ENCODE data around the gene CCL17.

The CCL17 gene

GRCh38 chr16:57401943-57402640 lies 2.5 kb upstream of the CCL17 start:
- no peak for DNase-seq (ENCODE audit: low read depth)
- TF ChIP-seq POLR2A (IDR thresholded peaks at IDR 0.05; ENCODE audit: extremely low read depth, insufficient read length): no peak
- TF ChIP-seq MYC (IDR thresholded peaks at IDR 0.05; ENCODE audit: low read depth, low read length): no peak

DNA sequence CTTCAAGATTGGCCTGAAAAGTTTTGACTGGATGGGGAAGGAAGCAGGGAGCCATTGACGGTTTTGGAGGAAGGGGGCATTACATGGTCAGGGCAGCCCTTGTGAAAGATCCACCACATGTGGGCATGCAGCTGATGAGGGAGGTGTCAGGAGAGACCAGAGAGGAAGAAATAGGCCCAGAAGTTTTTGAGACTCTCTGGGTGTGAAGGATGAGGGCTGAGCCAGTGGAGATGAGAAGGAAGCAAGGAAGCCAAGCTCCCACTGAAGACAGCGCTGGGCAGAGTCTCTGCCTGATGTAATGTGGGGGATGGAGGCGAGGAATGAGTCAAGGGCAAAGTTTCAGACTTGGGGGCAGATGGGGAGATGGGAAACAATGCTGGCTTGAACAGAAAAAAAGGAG lies 530 bp downstream of the CCL17 start:
- DNase-seq (ENCODE audit: low read depth): no peak
- no peak for TF ChIP-seq POLR2A (IDR thresholded peaks at IDR 0.05; ENCODE audit: extremely low read depth, insufficient read length)
- TF ChIP-seq, protein P1, sequence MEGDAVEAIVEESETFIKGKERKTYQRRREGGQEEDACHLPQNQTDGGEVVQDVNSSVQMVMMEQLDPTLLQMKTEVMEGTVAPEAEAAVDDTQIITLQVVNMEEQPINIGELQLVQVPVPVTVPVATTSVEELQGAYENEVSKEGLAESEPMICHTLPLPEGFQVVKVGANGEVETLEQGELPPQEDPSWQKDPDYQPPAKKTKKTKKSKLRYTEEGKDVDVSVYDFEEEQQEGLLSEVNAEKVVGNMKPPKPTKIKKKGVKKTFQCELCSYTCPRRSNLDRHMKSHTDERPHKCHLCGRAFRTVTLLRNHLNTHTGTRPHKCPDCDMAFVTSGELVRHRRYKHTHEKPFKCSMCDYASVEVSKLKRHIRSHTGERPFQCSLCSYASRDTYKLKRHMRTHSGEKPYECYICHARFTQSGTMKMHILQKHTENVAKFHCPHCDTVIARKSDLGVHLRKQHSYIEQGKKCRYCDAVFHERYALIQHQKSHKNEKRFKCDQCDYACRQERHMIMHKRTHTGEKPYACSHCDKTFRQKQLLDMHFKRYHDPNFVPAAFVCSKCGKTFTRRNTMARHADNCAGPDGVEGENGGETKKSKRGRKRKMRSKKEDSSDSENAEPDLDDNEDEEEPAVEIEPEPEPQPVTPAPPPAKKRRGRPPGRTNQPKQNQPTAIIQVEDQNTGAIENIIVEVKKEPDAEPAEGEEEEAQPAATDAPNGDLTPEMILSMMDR (IDR thresholded peaks at IDR 0.05; ENCODE audit: low read depth, low read length): no peak
- TF ChIP-seq MYC (IDR thresholded peaks at IDR 0.05; ENCODE audit: low read depth, low read length): no peak
- TF ChIP-seq, protein P2, sequence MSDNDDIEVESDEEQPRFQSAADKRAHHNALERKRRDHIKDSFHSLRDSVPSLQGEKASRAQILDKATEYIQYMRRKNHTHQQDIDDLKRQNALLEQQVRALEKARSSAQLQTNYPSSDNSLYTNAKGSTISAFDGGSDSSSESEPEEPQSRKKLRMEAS (IDR thresholded peaks at IDR 0.05; ENCODE audit: low read depth, low read length): no peak
- no peak overlapping the region for H3K4me3 ChIP-seq (ENCODE audit: low read depth, low read length)

More at GRCh38 chr16:57401943-57402640, 2.5 kb upstream of the CCL17 start:
- no peak overlapping the region for H3K4me3 ChIP-seq (ENCODE audit: low read depth, low read length)

GRCh38 chr16:57406881-57407280 lies 2.3 kb downstream of the CCL17 start:
- DNase-seq (ENCODE audit: low read depth): peak; percentile 58

GRCh38 chr16:57407521-57408353 lies 3.2 kb downstream of the CCL17 start:
- DNase-seq (ENCODE audit: low read depth): no peak
- TF ChIP-seq MYC (IDR thresholded peaks at IDR 0.05; ENCODE audit: low read depth, low read length) (no peak), POLR2A (IDR thresholded peaks at IDR 0.05; ENCODE audit: extremely low read depth, insufficient read length) (no peak)
- TF ChIP-seq, protein P2 (IDR thresholded peaks at IDR 0.05; ENCODE audit: low read depth, low read length): no peak
- TF ChIP-seq, protein P1 (IDR thresholded peaks at IDR 0.05; ENCODE audit: low read depth, low read length): no peak
- no peak overlapping the region for H3K4me3 ChIP-seq (ENCODE audit: low read depth, low read length)

More at GRCh38 chr16:57406881-57407280, 2.3 kb downstream of the CCL17 start:
- TF ChIP-seq, protein P2 (IDR thresholded peaks at IDR 0.05; ENCODE audit: low read depth, low read length): no peak
- TF ChIP-seq MYC (IDR thresholded peaks at IDR 0.05; ENCODE audit: low read depth, low read length): no peak
- TF ChIP-seq POLR2A (IDR thresholded peaks at IDR 0.05; ENCODE audit: extremely low read depth, insufficient read length): no peak
- TF ChIP-seq, protein P1 (IDR thresholded peaks at IDR 0.05; ENCODE audit: low read depth, low read length): no peak
- H3K4me3 ChIP-seq (ENCODE audit: low read depth, low read length): no peak overlapping the region

DNA sequence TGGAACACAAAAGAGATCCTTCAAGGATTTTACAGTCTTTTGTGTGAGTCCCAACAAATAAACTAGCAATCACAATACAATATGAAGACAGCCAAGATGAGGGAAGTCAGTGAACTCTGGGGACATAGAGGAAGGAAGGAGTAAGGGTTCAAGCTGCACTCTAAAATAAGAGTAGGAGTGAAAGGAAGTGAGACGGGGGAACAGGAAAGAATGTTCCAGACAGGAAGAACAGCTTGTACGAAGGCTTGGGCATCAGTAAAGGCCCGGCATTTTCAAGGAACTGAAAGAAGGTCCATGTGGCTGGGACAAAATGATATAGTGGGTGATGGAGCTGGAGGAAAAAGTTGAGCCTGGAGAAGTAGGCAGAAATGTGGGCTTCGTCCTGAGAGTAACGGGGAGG lies 4.5 kb downstream of the CCL17 start:
- TF ChIP-seq, protein P1 (IDR thresholded peaks at IDR 0.05; ENCODE audit: low read depth, low read length): no peak
- TF ChIP-seq MYC (IDR thresholded peaks at IDR 0.05; ENCODE audit: low read depth, low read length): no peak
- TF ChIP-seq, protein P2 (IDR thresholded peaks at IDR 0.05; ENCODE audit: low read depth, low read length): no peak
- TF ChIP-seq POLR2A (IDR thresholded peaks at IDR 0.05; ENCODE audit: extremely low read depth, insufficient read length): no peak
- no peak overlapping the region for H3K4me3 ChIP-seq (ENCODE audit: low read depth, low read length)
- DNase-seq (ENCODE audit: low read depth): no peak

All from NB4 (cell line).